ENCODE results near the gene SCO2.
A peak's percentile ranks its signal among the peaks of the same experiment; 100 is the strongest.
"Not testable (repeated sequence)": the region's sequence is repeated elsewhere in the genome, so short reads cannot be mapped to it uniquely, and the experiment has no call there.

Gene SCO2

DNA sequence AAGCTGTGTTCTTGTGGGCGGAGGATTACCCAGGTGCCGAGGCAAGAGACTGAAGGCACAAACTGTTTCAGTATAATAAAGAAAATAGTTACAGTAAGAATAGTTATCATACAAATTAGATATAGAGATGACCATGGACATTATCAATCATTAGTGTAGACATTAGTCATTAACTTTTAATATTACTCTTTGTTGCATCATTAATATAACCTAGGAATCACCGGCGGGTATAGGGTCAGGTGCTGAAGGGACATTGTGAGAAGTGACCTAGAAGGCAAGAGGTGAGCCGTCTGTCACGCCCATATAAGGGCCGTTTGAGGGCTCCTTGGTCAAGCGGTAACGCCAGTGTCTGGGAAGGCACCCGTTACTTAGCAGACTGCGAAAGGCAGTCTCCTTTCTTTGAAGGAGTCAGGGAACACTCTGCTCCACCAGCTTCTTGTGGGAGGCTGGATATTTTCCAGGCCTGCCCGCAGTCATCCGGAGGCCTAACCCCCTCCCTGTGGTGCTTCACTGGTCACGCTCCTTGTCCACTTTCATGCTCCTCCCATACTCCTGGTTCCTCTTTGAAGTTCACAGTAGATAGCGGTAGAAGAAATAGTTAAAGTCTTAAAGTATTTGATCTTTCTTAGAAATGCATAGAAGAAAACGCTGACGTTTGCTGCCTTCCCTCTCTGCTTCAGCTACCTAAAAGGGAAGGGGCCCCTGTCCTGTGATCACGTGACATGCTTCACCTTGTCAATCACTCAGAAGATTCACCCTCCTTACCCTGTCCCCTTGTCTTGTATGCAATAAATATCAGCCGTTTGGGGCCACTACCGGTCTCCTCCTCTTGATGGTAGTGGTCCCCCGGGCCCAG, 8.7 kb upstream of the SCO2 start:
- DNase-seq (ENCODE audit: low read depth, low spot score); H3K27ac ChIP-seq: not testable (repeated sequence)

DNA sequence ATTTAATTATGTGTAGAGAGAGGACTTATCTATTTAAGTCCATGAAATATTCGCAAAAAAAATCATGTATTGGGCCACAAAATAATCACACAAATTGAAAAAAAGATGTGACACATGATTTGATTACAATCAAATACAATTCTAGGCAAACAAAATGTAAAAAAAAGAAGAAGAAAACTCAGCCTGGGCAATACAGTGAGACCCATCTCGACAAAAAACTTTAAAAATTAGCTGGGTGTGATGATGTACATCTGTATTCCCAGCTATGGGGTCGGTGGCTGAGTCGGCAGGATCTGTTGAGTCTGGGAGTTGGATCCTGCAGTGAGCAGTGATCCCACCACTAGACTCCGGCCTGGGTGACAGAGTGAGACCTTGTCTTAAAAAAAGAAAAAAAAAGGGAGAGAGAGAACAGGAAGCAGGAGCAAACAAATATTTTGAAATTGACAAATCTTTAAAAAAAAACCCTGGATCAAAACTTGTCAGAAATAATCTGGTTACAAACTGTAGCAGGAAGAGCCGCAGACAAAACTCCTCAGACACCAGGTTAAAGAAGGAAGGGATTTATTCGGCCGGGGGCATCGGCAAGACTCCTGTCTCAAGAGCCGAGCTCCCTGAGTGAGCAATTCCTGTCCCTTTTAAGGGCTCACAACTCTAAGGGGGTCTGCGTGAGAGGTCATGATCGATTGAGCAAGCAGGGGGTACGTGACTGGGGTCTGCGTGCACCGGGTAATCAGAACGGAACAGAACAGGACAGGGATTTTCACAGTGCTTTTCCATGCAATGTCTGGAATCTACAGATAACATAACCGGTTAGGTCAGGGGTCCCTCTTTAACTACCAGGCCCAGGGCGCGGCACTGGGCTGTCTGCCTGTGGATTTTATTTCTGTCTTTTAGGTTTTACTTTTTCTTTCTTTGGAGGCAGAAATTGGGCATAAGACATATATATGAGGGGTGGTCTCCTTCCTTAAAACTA, 7.7 kb upstream of the SCO2 start:
- H3K27ac ChIP-seq, result peak overlapping the region; percentile 94
- DNase-seq (ENCODE audit: low read depth, low spot score), result no peak

DNA sequence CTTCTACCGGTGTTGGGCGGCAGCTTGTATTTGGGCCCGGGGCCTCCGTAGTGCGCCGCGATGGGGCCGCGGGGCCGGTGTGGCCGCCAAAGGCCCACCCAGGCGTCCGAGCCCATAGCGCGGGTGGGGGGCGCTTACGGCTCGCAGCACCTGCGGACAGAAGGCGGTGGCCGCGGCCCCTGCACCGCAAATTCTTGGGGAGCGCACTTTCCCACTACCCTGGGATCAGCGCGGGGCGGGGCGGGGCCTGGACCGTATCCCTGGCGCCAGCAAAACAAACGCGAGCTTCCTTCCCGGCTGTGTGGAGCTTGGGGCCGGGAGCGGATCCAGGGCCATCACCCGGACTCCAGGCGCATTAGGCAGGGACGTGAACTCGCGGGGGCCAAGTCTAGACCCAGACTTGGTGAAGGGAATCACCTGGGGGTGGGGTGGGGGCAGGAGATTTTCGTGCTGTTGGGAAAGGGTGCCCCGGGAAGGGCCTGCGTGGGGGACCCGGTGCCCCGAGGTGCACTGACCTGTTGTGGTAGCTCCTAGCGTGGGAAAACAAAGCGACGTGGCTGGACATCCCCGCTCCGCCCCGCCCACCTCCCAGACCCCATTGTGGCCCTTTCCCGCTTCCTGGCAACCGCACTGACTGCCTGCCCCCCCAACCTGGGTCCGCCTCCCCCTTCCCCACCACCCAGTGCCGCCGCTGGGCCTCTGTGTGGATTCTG, 6.7 kb upstream of the SCO2 start:
- no peak for DNase-seq (ENCODE audit: low read depth, low spot score)
- peak overlapping the region; percentile 94 for H3K27ac ChIP-seq

DNA sequence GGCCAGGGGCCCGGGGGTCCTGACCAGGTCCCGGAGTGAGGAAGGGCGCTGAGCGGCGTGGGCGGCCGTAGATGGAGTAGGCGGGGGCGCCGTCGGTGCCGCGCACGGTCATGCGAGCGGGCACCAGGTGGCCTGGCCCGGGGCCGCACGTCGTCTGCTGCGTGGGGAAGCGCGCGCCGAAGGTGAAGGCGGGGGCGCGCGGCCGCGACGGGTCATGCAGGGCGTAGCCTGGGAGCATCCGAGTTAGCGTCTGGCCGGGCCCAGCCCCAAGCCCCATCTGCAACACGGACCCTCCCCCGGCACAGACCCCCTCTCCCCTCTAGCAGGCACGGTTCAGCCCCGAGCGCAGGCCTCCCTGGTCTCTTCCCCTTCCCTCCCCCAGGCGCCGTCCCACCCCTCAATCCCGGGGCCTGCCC, 6.2 kb upstream of the SCO2 start:
- peak overlapping the region; percentile 94 for H3K27ac ChIP-seq

DNA sequence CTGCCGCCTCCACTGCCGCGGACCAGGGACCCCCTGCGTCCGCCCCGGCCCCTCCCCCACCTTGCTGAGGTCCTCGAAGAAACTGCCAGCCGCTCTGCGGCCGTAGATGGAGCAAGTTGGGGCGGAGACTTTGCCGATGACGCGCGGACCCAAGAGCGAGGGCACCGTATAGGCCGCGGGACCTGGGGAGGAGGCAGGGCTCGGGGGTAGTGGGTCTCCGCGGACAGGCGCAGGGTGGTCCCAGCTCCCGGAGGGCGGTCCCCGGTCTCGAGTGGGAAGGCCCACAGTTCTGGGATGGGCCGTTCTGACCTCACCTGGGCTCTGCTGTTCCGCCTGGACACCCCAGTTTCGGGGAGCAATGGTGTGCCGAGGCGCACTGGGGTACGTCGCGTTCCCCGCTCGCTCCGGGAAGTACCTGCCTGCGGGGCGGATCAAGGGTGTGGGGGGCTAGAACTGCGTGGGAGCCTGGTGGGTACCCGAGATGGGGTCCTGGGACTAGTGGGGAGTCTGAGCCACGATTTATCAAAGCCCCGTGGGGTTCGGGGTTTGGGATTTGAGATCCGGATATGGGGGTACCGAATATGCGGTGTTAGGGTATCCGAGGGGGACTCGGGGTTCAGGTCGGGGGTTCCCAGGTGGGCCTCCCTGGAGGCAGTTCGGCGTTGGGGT, 5.6 kb upstream of the SCO2 start:
- peak overlapping the region; percentile 94 for H3K27ac ChIP-seq
- DNase-seq (ENCODE audit: low read depth, low spot score), result no peak

More for the DNA sequence above, 6.2 kb upstream of the SCO2 start:
- no peak for DNase-seq (ENCODE audit: low read depth, low spot score)

DNA sequence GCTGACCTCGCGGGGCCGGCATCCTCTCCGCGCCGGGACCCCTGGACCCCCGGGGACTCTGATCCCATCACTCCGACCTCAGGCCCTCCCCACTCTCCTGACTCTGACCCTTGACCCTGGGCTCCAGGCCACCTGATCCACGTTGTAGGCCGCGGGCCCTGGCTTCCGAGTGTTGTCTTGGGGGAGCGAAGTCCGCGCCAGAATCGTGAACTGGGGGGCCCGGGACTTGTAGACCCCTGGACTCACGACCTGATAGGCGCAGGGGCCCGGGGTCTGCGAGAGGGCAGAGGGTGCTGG, 5.1 kb upstream of the SCO2 start:
- peak overlapping the region; percentile 94 for H3K27ac ChIP-seq
- DNase-seq (ENCODE audit: low read depth, low spot score), result no peak

DNA sequence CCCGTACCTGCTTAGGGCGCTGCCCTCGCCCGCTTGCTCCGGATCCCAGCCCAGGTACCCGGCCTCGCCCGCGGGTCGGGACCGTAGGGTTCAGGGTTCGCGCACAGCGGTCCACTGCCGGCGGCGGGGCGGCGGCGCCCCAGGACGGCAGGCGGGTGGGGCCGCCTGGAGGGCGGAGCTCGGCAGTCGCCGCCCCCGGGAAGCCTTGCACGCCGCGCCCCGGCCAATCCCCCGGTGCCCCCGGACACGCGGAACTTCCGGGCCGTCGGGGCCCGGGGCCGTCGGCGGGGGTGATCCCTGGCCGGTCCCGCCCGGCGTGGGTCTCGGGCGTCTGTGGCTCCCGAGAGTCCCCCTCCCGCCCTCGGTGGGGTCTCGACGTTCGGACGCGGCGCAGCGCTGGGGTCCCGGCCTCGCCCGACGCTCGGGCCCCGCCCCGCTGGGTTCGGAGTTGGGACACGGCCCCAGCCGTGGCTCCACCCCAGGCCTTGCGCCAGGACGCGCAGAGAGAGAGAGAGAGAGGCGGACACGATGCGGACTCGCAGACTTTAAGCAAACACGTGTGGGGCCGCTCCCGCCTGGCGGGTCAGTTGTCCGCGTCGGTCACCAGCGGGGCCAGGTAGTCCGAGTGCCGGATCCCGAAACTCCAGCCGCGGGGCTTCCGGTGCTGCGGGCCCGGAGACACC, 4.6 kb upstream of the SCO2 start, which contains the start of gene TYMP:
TYMP (minus strand) TSS at position 116 of the 683 bp plus-strand sequence. CDS start 303 bp downstream, outside the sequence.
- H3K27ac ChIP-seq, result peak within 1 kb of the TSS; percentile 94
- no peak for DNase-seq (ENCODE audit: low read depth, low spot score)

DNA sequence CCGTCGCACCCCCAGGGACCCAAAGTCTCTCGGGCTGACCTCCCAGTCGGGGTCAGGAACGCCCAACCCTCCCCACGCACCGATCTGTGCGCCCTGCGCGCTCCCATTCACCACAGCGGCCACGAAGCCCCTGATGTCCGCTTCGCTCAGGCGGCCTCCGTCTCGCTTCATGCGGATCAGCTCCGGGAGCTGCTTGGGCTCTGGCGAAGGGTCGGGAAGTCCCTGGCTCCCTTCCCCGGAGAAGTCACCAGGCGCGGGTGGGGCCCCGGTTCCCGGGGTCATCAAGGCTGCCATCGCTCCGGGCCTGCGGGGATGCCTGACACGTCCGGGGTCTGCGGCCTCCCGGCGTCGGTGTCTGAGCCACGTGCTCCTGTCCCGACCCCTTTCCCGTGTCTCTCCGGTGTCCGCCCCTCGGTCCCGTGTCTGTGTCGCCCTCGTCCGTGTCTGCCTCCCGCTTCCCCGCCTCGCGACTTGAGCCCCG, 4.1 kb upstream of the SCO2 start:
- DNase-seq (ENCODE audit: low read depth, low spot score), result no peak
- peak overlapping the region; percentile 94 for H3K27ac ChIP-seq

DNA sequence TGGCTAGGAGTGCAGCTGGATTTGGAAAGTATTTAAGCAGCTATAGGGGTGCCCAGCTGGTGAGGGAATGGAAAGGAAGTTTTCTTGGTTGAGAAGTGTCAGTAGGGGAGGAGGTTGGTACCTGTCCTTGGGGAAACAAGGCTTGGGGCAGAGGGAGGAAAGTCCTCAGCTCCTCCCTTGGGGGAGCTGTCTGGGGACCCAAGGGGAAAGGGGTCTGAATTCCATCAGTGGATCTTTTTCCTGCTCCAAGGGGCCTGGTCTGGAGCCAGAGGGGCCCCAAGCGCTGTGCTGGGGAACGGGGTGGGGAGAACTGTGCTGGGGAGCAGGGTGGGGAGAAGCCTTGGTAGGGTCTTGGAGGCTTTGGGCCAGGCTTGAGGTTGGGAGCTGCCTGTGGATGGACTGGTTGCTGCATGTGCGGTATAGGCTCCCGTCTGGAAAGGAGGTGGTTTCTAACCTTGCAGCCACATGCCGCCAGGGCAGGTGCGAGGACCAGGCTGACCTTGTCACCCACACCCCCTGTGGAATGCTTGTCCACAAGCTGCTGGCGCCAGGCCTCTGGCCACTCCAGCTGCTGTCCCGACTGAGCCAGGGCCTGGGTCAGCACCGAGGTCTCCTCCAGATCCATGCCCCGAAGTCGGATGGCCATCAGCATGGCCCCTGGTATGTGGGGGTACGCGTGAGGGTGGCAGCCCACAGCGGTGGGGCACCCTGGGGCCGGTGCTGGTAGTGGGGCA, 3.5 kb upstream of the SCO2 start:
- H3K27ac ChIP-seq, result peak overlapping the region; percentile 94
- no peak for DNase-seq (ENCODE audit: low read depth, low spot score)

DNA sequence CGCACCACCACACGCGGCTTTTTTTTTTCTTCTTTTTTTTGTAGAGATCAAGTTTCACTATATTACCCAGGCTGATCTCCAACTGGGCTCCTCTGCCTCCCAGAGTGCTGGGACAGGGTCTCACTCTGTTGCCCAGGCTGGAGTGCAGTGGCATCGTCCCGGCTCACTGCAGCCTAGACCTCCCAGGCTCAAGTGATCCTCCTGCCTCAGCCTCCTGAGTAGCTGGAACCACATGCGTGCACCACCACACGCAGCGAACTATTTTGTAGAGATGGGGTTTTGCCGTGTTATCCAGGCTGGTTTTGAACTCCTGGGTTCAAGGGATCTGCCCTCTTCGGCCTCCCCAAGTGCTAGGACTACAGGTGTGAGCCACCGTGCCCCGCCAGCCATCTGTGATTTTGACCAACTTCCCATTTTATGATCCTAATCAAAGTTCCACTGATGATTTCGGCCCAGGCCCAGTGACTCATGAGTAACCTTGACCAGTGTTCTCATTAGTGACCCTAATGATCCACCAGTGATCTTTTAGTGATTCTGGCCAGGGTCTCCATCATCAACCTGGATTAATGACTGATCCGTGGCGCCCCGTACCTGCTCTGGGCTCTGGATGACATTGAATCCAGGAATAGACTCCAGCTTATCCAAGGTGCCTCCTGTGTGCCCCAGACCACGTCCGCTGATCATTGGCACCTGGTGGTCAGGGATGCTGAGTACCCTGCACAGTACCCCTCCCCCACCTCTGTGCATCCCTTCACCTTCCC, 2.7 kb upstream of the SCO2 start:
- DNase-seq (ENCODE audit: low read depth, low spot score), result no peak
- peak overlapping the region; percentile 94 for H3K27ac ChIP-seq

DNA sequence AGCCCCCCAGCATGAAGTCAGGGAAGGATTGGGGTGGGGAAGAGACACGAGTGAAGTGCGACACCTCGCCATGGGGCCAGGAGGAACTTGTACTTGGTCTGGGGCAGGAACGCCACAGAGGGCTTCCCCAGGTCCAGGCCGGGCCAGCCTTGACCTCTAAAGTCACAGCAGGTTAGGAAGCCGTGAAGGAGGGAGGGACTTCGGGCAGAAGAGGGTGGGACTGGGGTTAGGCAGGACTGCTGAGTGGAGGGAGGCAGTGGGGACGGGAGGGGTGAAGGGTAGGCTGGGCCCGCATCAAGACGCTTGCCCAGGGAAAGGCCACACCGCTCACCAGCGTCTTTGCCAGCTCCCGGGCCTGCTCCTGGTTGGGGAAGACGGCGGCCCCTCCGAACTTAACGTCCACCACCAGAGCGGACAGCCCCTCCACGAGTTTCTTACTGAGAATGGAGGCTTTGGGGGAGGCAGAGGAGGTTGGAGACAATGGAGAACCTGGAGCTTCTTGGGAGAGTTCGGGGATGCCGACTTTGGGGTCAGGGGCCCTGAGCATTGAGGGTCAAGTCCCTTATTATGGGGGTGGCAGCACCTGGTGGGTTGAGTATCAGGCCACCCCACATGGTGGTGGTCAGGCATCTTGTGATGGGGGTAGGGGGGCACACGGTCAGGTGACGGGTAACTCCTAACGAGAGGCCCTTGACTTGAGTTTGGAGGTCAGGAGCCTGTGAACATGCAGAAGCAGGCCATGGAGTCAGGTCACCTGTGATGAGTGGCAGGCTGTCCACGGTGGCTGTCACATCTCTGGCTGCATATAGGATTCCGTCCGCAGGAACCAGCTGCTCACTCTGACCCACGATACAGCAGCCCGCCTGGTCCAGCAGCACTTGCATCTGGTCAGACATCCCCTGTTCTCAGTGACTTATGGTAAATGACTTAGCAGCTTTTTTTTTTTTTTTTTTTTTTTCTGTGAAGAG, 1.7 kb upstream of the SCO2 start:
- peak overlapping the region; percentile 77 for H3K27ac ChIP-seq
- no peak for DNase-seq (ENCODE audit: low read depth, low spot score)

DNA sequence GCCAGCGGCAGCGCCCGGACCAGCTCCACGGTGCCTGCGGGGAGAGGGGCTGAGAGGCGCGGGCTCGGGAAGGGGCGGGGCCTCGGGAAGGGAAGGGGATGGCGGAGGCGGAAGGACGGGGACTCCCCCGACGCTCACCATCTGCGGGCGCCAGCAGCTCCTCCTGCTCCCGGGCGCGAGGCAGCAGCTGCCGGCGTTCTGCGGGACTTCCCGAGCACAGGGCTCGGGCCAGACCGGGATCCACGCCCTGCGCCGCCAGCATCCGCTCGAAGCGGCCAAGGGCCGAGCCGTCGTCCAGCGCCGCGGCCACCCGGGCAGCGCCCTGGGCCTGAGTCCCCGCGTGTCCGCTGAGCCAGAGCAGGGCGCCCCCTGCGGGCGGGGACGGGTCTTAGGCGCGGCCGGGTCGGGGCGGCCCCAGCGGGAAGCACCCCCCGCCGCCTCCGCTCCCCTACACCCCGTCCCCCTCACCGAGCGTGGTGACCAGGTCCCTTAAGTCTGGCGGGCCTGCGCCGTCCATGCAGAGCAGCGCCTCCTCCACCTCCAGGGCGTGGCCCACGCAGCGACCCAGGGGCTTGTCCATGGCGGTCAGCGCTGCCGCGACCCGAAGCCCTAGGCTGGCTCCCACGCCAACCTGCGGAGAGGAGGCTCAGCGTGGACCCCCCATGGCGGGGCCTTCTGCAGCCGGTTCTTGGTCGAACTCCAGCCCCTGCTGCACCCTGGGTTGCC, 873 bp upstream of the SCO2 start:
- DNase-seq (ENCODE audit: low read depth, low spot score), result no peak

DNA sequence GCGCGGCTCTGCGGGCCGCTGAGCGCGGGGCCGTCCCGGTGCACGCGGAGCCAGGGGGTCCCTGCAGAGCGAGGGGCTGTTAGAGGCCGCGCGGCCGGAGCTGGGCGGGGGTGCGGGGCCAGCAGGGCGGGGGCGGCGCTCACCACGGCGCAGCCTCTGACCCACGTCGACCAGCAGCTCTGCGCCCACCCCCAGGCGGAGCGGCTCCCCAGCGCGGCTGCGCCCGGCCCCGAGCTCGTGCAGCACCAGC, 385 bp upstream of the SCO2 start:
- DNase-seq (ENCODE audit: low read depth, low spot score), result no peak
- peak overlapping the region; percentile 77 for H3K27ac ChIP-seq

More for the DNA sequence above, 873 bp upstream of the SCO2 start:
- H3K27ac ChIP-seq, result peak overlapping the region; percentile 77

DNA sequence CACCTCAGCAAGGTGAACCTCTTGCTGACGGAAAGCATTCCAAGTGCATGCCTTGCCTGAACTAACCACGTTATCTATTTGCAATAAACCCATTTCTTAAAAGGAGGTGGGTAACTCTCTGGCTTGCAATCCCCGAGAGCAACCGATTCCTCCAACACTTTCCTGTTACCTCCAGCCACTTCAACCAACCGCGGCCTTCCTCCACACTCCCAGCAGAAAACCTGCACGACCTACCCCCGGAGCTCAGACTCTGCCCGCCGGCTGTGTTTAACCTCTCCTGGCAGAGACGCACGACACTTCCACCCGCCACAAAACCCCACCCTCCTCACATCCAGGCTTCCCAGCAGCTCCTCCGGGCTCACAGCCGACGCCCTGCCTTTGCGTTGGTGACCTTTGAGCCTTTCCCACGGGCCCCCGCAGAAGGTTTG, 708 bp downstream of the SCO2 start:
- DNase-seq (ENCODE audit: low read depth, low spot score), result no peak
- peak overlapping the region; percentile 77 for H3K27ac ChIP-seq

DNA sequence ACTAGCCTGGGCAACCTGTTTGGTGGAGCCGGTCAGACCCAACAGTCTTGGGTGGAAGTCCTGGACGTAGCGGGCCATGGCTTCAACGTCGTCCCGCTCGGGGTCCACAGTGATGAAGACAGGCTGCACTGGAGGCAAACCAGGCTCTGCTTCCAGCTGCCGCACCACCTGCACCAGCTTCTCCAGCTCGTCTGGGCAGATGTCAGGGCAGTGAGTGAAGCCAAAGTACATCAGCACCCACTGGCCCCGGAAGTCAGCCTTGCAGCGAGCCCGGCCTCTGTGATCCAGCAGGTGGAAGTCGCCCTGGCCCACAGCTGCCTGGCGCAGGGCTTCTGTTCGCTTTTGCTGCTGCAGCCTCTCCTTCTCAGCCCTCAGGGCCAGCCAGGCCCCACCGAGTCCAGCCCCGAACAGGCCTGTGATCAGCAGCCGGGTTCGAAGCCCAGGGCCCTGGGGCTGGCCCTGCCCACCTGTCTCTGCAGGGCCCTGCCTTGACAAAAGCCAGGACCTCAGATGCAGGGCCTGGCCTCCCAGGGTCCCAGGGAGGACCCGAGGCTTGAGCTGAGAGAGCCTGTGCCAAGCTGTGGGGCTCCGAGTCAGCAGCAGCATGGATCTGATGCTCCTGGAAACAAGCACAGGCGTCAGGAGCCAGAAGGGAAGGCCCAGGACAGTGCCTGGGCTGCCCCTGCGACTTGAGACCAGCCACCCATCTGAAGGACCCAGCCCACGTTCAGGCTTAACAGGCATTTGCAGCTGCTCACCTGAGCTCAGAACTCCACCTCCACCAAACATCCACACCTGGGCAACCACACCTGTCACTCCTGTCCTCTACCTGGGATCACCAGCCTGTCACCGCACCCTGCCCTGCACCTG, 1.4 kb downstream of the SCO2 start:
- H3K27ac ChIP-seq, result peak overlapping the region; percentile 77

More for the DNA sequence above, 1.4 kb downstream of the SCO2 start:
- DNase-seq (ENCODE audit: low read depth, low spot score), result no peak

All from epithelial cell of prostate (primary cell).